MM.1S (cell line): ENCODE results near the gene IL17RD.

Experiments
- DNase-seq: peaks from one replicate; pipeline ENCODE4 v3.0.0-alpha.2; 2015
- H2AFZ ChIP-seq: fragments of 300-600 bp; sonication (generic); 2 replicates; pipeline ENCODE4 v1.6.0; 2016; ENCODE audit warnings: antibody characterized with exemption, low read length
- H3F3A ChIP-seq: fragments of 300-600 bp; sonication (generic); 2 replicates; pipeline ENCODE4 v1.6.1; 2016; ENCODE audit warnings: mild to moderate bottlenecking, antibody characterized with exemption, low read length, moderate library complexity, mixed read lengths; ENCODE audit not compliant: insufficient read depth
- H3K27ac ChIP-seq: fragments of 300-600 bp; sonication (generic); 2 replicates; pipeline ENCODE4 v1.5.1; 2016; ENCODE audit warnings: mild to moderate bottlenecking, low read length
- H3K27me3 ChIP-seq: fragments of 300-600 bp; sonication (generic); replicated peaks from 2 replicates; pipeline ENCODE4 v1.6.0; 2016; ENCODE audit warnings: low read length; ENCODE audit not compliant: insufficient read depth
- H3K36me3 ChIP-seq: fragments of 300-600 bp; sonication (generic); replicated peaks from 2 replicates; pipeline ENCODE4 v1.6.1; 2016; ENCODE audit warnings: mild to moderate bottlenecking, low read length, mixed read lengths; ENCODE audit not compliant: insufficient read depth
- H3K4me1 ChIP-seq: fragments of 300-600 bp; sonication (generic); 2 replicates; pipeline ENCODE4 v1.6.1; 2016; ENCODE audit warnings: low read length, mixed read lengths
- H3K4me2 ChIP-seq: fragments of 300-600 bp; sonication (generic); 2 replicates; pipeline ENCODE4 v1.6.0; 2016; ENCODE audit warnings: low read depth, low read length
- H3K4me3 ChIP-seq: fragments of 300-600 bp; sonication (generic); 2 replicates; pipeline ENCODE4 v1.5.1; 2016; ENCODE audit warnings: low read length, mixed read lengths
- H3K79me2 ChIP-seq: fragments of 300-600 bp; sonication (generic); 2 replicates; pipeline ENCODE4 v1.6.1; 2016; ENCODE audit warnings: mixed run types, low read length, mixed read lengths
- H3K9ac ChIP-seq: fragments of 300-600 bp; sonication (generic); 2 replicates; pipeline ENCODE4 v1.6.1; 2016; ENCODE audit warnings: low read length, mixed read lengths
- H3K9me2 ChIP-seq: fragments of 300-600 bp; sonication (generic); replicated peaks from 2 replicates; pipeline ENCODE4 v1.6.1; 2016; ENCODE audit warnings: mild to moderate bottlenecking, low read length, mixed read lengths; ENCODE audit not compliant: insufficient read depth
- H3K9me3 ChIP-seq: fragments of 300-600 bp; sonication (generic); replicated peaks from 2 replicates; pipeline ENCODE4 v1.6.1; 2016; ENCODE audit warnings: mild to moderate bottlenecking, low read length, mixed read lengths; ENCODE audit not compliant: insufficient read depth
- H4K20me1 ChIP-seq: fragments of 300-600 bp; sonication (generic); 2 replicates; pipeline ENCODE4 v1.6.1; 2016; ENCODE audit warnings: mild to moderate bottlenecking, low read length, moderate library complexity, mixed read lengths; ENCODE audit not compliant: insufficient read depth
- EZH2 ChIP-seq: fragments of 300-600 bp; sonication (generic); optimal IDR thresholded peaks from 2 replicates; pipeline ENCODE3; 2017; ENCODE audit warnings: low read depth, mild to moderate bottlenecking, antibody characterized with exemption, low read length, mixed read lengths
- EZH2phosphoT487 ChIP-seq: fragments of 300-600 bp; sonication (generic); IDR thresholded peaks from 2 replicates; pipeline ENCODE4 v1.6.1; 2018; ENCODE audit warnings: antibody characterized with exemption, low read length
- TF ChIP-seq, protein P1 (sequence below): fragments of 300-600 bp; sonication (generic); IDR thresholded peaks from 2 replicates; pipeline ENCODE4 v1.5.1; 2016; ENCODE audit warnings: antibody characterized with exemption, low read length, mixed read lengths

IL17RD gene

DNA sequence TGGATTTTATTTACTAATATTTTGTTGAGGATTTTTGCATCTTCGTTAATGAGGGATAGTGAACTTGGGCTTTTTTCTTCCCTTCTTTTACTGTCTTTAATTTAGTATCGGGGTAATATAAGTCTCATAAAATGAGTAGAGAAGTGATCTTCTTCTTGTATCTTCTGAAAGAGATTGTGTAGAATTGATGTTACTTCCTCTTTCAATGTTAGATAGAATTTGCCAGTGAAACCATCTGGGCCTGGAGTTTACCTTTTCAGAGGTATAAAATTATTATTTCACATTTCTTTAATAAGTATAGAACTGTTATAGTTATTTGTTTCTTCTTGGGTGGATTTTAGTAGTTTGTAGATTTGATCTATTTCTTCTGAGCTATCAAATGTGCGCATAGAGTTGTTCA, 26.9 kb upstream of the IL17RD start:
- Histone ChIP-seq H3K9me2 (no peaks in the 10 kb centered on the region), H3K27ac (no peak overlapping the region), H3K4me1 (no peaks in the 10 kb centered on the region), H3K27me3 (no peaks in the 10 kb centered on the region), H3F3A (no peaks in the 10 kb centered on the region), H3K79me2 (no peaks in the 10 kb centered on the region), H3K4me2 (no peak overlapping the region), H3K36me3 (no peaks in the 10 kb centered on the region), H2AFZ (no peak overlapping the region), H3K4me3 (no peak overlapping the region), H3K9me3 (no peaks in the 10 kb centered on the region), H4K20me1 (no peaks in the 10 kb centered on the region), H3K9ac (no peak overlapping the region)
- TF ChIP-seq EZH2 (no peak), EZH2phosphoT487 (no peak)
- TF ChIP-seq, protein P1, sequence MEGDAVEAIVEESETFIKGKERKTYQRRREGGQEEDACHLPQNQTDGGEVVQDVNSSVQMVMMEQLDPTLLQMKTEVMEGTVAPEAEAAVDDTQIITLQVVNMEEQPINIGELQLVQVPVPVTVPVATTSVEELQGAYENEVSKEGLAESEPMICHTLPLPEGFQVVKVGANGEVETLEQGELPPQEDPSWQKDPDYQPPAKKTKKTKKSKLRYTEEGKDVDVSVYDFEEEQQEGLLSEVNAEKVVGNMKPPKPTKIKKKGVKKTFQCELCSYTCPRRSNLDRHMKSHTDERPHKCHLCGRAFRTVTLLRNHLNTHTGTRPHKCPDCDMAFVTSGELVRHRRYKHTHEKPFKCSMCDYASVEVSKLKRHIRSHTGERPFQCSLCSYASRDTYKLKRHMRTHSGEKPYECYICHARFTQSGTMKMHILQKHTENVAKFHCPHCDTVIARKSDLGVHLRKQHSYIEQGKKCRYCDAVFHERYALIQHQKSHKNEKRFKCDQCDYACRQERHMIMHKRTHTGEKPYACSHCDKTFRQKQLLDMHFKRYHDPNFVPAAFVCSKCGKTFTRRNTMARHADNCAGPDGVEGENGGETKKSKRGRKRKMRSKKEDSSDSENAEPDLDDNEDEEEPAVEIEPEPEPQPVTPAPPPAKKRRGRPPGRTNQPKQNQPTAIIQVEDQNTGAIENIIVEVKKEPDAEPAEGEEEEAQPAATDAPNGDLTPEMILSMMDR = no peak
- no peak for DNase-seq

DNA sequence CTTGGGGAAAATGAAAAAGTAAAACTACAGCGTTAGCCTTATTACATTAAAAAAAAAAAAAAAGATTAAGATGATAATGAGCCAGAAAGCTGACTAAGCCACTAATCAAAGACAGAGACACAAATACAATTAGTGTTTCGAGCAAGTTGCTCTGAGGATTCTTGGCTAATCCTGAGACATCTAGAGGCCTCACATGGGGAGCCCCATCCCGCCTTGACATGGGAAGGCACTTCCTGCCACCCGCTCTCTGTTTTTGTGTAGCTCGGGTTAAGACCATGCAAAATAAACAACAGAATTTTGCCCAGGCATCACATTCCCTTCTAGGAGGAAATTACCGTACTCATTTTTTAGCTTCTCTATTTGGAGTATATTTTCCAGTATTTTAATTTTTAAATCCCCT, 19.4 kb upstream of the IL17RD start:
- Histone ChIP-seq H3K9ac (no peak overlapping the region), H4K20me1 (no peaks in the 10 kb centered on the region), H3K4me2 (peak overlapping the region; percentile 41; the same call in 1 of the 2 replicates), H2AFZ (no peak overlapping the region), H3F3A (no peaks in the 10 kb centered on the region), H3K27me3 (no peaks in the 10 kb centered on the region), H3K36me3 (no peaks in the 10 kb centered on the region), H3K27ac (no peak overlapping the region), H3K9me3 (no peaks in the 10 kb centered on the region), H3K9me2 (no peaks in the 10 kb centered on the region), H3K4me1 (peaks cover 7% of the 10 kb centered on the region), H3K4me3 (no peak overlapping the region), H3K79me2 (no peaks in the 10 kb centered on the region)
- TF ChIP-seq, protein P1 = no peak
- TF ChIP-seq EZH2phosphoT487 (no peak), EZH2 (no peak)
- DNase-seq = no peak

DNA sequence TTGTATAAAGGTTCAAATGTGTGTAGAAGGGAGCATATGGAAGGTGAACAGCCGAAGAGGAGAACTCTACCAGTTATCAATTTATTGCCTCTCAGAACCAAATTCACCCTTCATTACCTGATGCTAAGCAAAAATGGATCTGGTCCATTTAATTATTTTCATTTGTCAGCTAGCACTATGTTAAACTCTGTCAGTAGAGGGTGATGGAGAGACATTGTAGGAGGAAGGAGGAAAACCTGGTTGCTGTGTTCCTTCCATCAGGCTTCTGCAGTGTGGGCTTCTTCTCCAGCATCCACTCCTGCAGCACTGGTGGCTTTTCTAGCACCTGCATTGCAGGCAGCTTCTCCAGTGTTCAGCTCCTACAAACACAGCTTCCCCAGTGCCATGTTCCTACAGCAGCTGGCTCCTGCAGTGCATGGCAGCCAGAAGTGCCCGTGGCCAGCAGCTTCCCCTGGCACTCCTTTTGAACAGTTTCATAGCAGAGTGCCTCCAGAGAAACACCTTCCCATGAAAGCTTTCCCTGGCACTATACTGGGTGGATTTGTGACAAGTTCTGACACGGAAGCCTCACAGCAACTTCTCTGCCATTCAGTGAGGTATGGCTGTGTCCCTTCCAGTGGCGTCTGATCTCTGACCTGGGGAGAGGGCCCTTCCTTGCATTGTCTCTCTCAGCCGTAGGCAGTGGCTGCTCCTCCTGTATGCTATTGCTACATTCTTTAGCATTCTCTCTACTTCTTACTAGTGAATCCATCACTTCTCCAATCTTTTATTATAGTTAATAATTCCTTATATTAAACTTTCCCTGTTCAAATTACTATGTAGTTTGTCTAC, 14.6 kb upstream of the IL17RD start:
- no peak overlapping the region for H3K9ac ChIP-seq
- no peaks in the 10 kb centered on the region for H3K9me2 ChIP-seq
- H3K36me3 ChIP-seq = no peaks in the 10 kb centered on the region
- H4K20me1 ChIP-seq = no peaks in the 10 kb centered on the region
- DNase-seq = peak; percentile 47
- H3F3A ChIP-seq = no peaks in the 10 kb centered on the region
- no peak for TF ChIP-seq EZH2phosphoT487
- TF ChIP-seq, protein P1 = peak; percentile 50
- H3K4me1 ChIP-seq = peaks cover 7% of the 10 kb centered on the region
- H3K4me3 ChIP-seq = no peak overlapping the region
- no peaks in the 10 kb centered on the region for H3K79me2 ChIP-seq
- no peak overlapping the region for H2AFZ ChIP-seq
- no peak overlapping the region for H3K4me2 ChIP-seq
- no peaks in the 10 kb centered on the region for H3K27me3 ChIP-seq
- no peaks in the 10 kb centered on the region for H3K9me3 ChIP-seq
- H3K27ac ChIP-seq = no peak overlapping the region
